Measurements from ENCODE around the gene RAB27A. TPM values are rescaled to one million over a fixed set of nuclear protein-coding genes. Genes with fewer than 3 reads are reported as not detected.

RAB27A gene
- total and polyA plus RNA-seq, 2 of the 8 experiments (the other 6 are each of a cell fraction or from before 2014, with no cell fraction given), result 2.3 to 6.5 TPM

DNA sequence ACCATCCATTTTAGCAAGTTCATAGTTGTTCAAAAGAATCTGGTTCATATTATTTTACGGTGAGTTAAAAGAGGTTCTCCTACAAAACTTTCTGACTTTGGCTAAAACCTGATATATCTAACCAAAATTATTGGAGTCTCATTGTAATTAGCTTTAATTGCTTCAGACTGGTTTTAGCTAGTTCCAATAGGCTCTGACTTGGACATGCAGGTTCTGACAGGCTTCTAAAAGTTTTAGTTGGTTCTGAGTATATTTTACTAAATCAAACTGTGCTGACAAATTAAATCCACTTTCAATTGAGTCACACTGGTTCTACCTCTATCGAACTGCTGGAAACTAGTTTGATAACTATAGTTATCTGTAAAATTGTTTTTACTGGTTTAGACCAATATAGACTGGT is 50.7 kb downstream of the RAB27A start (continued):
- TF ChIP-seq, protein P1, sequence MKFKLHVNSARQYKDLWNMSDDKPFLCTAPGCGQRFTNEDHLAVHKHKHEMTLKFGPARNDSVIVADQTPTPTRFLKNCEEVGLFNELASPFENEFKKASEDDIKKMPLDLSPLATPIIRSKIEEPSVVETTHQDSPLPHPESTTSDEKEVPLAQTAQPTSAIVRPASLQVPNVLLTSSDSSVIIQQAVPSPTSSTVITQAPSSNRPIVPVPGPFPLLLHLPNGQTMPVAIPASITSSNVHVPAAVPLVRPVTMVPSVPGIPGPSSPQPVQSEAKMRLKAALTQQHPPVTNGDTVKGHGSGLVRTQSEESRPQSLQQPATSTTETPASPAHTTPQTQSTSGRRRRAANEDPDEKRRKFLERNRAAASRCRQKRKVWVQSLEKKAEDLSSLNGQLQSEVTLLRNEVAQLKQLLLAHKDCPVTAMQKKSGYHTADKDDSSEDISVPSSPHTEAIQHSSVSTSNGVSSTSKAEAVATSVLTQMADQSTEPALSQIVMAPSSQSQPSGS (IDR thresholded peaks at IDR 0.05; ENCODE audit: low read length), result no peak
- TF ChIP-seq, protein P2, sequence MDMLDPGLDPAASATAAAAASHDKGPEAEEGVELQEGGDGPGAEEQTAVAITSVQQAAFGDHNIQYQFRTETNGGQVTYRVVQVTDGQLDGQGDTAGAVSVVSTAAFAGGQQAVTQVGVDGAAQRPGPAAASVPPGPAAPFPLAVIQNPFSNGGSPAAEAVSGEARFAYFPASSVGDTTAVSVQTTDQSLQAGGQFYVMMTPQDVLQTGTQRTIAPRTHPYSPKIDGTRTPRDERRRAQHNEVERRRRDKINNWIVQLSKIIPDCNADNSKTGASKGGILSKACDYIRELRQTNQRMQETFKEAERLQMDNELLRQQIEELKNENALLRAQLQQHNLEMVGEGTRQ (IDR thresholded peaks at IDR 0.05; ENCODE audit: low read length), result no peak
- no peak for TF ChIP-seq EZH2 (IDR thresholded peaks at IDR 0.05; ENCODE audit: low read depth, low read length, severe bottlenecking)
- TF ChIP-seq NANOG (IDR thresholded peaks at IDR 0.05; ENCODE audit: insufficient read depth, low read depth, low read length, poor library complexity, severe bottlenecking), result no peak
- no peak for TF ChIP-seq ASH2L (IDR thresholded peaks at IDR 0.05; ENCODE audit: low read length)
